ENCODE measurements around the gene DDRGK1.
A peak's percentile ranks its signal among the peaks of the same experiment; 100 is the strongest.
"Not testable (repeated sequence)": the region's sequence is repeated elsewhere in the genome, so short reads cannot be mapped to it uniquely, and the experiment has no call there.

Gene DDRGK1

DNA sequence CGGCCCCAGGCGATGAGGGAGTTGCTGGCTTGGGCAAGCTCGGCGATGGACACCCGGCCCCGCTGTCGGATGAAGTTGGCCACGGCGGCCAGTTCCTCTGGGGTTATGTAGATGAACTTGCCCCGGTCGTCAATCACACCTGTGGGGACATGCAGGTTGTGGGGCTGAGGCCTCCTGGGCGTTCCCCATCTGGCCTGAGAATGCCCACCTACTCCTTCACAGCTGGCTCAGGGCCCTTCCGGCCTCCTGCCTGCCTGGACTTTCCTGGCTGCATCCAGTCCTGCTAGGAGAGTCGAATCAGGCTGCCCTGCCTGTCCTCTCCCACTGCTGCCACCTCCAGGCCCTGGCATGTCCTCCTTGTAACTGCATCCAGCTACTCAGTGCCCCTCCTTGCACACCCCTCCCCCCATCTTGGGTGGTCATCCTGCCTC is 13.8 kb downstream of the DDRGK1 start:
- H3K36me3 Mint-ChIP-seq (ENCODE audit: low read depth), result peaks cover 28% of the 10 kb centered on the region
- H3K27ac Mint-ChIP-seq, result no peak overlapping the region
- H3K4me1 Mint-ChIP-seq, result peaks cover 6% of the 10 kb centered on the region
- H3K27me3 Mint-ChIP-seq, result no peaks in the 10 kb centered on the region
- DNase-seq (no peak), ATAC-seq (no peak)
- H3K9me3 Mint-ChIP-seq, result no peaks in the 10 kb centered on the region
- H3K4me3 Mint-ChIP-seq, result no peak overlapping the region

DNA sequence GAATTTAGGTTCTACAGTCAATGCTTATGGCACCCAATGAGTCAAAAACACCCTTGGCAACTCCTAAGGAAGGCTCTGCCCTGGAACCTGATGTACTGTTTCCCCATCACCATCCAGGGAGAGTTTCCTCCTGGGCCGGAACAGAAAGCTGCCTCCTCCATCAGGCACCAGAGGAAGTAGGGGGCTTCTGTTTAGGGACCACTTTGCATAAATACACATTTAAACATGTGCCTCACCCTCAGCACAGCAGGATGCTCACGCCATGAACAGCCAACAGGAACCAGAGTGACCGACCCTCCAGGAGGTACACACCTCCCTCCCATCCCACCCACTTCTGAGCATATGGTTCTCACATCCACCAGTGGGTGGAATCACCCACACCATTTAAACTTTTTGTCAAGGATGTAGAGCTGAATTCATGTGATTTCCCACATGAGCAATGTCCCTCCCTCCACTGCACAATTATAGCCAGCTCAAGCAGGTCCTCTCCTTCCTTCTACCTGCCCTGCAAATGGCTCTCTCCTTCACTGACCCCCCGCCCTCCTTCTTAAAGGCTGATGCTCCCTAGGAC is 14.8 kb downstream of the DDRGK1 start:
- no peak for DNase-seq
- H3K36me3 Mint-ChIP-seq (ENCODE audit: low read depth), result peaks cover 24% of the 10 kb centered on the region
- H3K4me3 Mint-ChIP-seq, result no peak overlapping the region
- H3K9me3 Mint-ChIP-seq, result no peaks in the 10 kb centered on the region
- H3K27ac Mint-ChIP-seq, result peak overlapping the region; percentile 20
- no peak for ATAC-seq
- H3K27me3 Mint-ChIP-seq, result no peaks in the 10 kb centered on the region
- H3K4me1 Mint-ChIP-seq, result no peaks in the 10 kb centered on the region

DNA sequence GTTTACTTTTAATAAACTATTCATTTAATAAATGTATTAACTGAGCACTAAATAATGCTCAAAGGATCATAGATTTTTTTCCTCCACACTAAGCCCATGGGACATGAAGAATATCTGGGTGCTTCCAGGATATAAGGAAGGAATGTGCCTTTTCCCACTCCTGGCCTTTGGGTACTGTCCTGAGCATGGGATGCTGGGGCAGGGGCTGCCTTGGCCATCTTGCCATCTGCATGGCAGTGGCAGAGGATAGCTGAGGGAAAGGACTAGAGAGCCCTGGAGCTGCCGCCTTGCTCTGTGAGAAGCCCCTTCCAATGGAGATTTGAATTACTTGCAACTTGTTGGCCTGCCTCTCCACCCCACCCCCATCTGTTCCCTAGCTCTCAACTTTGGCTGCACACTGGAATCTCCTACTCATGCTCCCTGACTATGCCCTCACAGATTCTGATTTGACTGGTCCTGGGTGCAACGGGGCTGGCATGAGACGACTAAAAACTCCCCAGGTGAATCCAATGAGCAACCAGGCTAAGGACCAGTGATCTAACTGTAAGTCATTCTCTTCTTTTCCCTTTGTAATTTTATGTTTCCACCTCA is 15.6 kb downstream of the DDRGK1 start:
- Mint-ChIP-seq H3K4me3 (no peak overlapping the region), H3K27ac (no peak overlapping the region)

DNA sequence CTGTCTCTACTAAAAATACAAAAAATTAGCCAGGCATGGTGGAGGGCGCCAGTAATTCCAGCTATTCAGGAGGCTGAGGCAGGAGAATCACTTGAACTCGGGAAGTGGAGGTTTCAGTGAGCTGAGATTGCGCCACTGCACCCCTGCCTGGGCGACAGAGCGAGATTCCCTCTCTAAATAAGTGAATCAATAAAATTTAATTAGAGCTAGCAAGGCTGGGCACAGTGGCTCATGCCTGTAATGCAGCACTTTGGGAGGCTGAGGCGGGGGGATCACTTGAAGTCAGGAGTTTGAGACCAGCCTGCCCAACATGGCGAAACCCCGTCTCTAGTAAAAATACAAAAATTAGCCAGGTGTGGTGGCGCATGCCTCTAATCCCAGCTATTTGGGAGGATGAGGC is 16.6 kb downstream of the DDRGK1 start:
- H3K27me3 Mint-ChIP-seq, H3K27ac Mint-ChIP-seq, ATAC-seq, DNase-seq, H3K9me3 Mint-ChIP-seq, H3K4me1 Mint-ChIP-seq, H3K4me3 Mint-ChIP-seq: not testable (repeated sequence)
- H3K36me3 Mint-ChIP-seq (ENCODE audit: low read depth), result peaks cover 20% of the 10 kb centered on the region

More for the DNA sequence above, 15.6 kb downstream of the DDRGK1 start:
- DNase-seq, result no peak
- H3K9me3 Mint-ChIP-seq, result no peaks in the 10 kb centered on the region
- peaks cover 22% of the 10 kb centered on the region for H3K36me3 Mint-ChIP-seq (ENCODE audit: low read depth)
- H3K4me1 Mint-ChIP-seq, result no peaks in the 10 kb centered on the region
- no peaks in the 10 kb centered on the region for H3K27me3 Mint-ChIP-seq
- no peak for ATAC-seq

DNA sequence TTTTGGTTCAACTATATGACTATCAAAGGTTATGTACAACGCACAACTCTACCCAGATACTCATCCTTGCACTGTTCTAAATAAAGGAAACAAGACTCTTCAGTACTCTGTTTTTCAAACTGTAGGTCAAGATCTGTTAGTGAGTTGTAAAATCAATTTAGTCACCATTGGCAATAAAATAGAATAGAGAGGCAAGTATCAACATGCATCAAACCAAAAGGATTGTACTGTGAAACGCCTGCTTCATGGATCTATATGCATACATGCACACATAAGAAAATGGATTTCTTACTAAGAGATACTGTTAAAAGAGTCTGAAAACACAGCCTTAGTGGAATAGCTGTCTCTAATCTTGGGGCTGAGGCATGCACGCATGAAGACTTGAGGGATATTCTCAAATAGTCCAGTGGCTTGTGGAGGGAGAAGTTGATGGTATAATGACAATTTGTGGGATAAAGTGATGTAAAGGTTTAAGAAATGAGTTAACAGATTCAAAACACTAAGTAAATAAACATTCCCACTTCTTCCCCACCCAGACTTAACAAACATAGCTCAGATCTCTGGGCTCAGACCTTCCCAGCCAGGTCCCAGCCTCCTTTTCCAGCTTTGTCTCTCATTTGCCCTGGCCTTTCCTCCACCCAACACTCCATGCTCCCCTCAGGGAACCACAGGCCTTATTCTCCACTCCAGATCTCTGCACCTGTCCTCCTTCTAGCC is 20.4 kb downstream of the DDRGK1 start:
- DNase-seq (no peak), ATAC-seq (no peak)
- no peaks in the 10 kb centered on the region for H3K4me1 Mint-ChIP-seq
- H3K9me3 Mint-ChIP-seq, result no peaks in the 10 kb centered on the region
- no peaks in the 10 kb centered on the region for H3K27me3 Mint-ChIP-seq
- H3K27ac Mint-ChIP-seq, result no peak overlapping the region
- H3K36me3 Mint-ChIP-seq (ENCODE audit: low read depth), result no peaks in the 10 kb centered on the region
- H3K4me3 Mint-ChIP-seq, result no peak overlapping the region

DNA sequence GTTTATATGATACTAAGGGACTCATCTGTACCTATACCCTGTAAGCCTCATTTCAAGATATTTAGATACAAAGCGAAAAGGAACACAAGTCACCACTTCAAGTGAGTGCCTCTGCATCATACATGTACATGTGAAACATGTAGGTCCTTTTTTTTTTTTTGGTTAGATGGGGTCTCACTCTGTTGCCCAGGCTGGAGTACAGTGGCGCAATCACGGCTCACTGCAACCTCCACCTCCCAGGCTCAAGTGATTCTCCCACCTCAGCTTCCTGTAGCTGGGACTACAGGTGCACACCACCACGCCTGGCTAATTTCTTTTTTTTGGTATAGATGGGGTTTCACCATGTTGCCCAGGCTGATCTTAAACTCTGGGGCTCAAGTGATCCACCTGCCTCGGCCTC is 22.1 kb downstream of the DDRGK1 start:
- H3K36me3 Mint-ChIP-seq (ENCODE audit: low read depth); H3K4me3 Mint-ChIP-seq; H3K27me3 Mint-ChIP-seq; ATAC-seq; DNase-seq; H3K9me3 Mint-ChIP-seq; H3K4me1 Mint-ChIP-seq; H3K27ac Mint-ChIP-seq: not testable (repeated sequence)

DNA sequence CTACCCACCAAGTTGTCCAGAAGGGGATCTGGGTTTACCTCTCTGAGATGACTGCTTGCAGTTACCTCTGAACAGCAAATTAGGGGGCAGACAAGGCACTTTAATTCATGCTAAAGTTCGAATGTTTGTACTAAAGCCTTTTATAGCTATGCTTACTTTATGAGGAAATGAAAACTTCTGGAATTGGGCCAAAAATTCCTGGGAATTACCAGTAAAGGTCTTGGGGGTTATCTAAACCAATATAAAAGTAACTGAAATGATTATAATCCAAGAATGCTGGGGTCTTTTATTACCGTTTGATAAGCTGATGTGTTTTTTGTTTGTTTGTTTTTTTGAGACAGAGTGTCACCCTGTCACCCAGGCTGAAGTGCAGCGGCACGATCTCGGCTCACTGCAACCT is 23.2 kb downstream of the DDRGK1 start:
- no peaks in the 10 kb centered on the region for H3K9me3 Mint-ChIP-seq
- no peaks in the 10 kb centered on the region for H3K36me3 Mint-ChIP-seq (ENCODE audit: low read depth)
- DNase-seq (no peak), ATAC-seq (no peak)
- no peak overlapping the region for H3K4me3 Mint-ChIP-seq
- H3K27me3 Mint-ChIP-seq, result no peaks in the 10 kb centered on the region
- H3K27ac Mint-ChIP-seq, result no peak overlapping the region
- H3K4me1 Mint-ChIP-seq, result no peaks in the 10 kb centered on the region

DNA sequence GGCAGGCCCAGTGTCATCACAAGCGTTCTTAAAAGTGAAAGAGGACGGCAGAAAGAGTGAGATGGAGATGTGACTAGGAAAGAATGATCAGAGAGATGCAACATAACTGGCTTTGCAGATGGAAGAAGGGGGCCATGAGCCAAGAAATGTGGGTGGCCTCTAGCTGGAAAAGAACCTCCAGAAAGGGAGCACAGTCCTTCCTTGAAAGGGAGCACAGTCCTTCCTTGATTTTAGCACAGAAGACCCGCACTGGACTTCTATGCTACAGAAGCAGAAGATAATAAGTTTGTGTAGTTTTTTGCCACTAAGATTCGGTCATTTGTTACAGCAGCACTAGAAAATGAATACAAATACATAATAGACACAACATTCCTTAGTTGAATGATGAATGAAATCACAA is 24.2 kb downstream of the DDRGK1 start:
- Mint-ChIP-seq H3K9me3 (no peaks in the 10 kb centered on the region), H3K4me3 (no peak overlapping the region), H3K27me3 (peaks cover 3% of the 10 kb centered on the region), H3K36me3 (ENCODE audit: low read depth) (no peaks in the 10 kb centered on the region), H3K4me1 (no peaks in the 10 kb centered on the region), H3K27ac (no peak overlapping the region)
- ATAC-seq (no peak), DNase-seq (no peak)

DNA sequence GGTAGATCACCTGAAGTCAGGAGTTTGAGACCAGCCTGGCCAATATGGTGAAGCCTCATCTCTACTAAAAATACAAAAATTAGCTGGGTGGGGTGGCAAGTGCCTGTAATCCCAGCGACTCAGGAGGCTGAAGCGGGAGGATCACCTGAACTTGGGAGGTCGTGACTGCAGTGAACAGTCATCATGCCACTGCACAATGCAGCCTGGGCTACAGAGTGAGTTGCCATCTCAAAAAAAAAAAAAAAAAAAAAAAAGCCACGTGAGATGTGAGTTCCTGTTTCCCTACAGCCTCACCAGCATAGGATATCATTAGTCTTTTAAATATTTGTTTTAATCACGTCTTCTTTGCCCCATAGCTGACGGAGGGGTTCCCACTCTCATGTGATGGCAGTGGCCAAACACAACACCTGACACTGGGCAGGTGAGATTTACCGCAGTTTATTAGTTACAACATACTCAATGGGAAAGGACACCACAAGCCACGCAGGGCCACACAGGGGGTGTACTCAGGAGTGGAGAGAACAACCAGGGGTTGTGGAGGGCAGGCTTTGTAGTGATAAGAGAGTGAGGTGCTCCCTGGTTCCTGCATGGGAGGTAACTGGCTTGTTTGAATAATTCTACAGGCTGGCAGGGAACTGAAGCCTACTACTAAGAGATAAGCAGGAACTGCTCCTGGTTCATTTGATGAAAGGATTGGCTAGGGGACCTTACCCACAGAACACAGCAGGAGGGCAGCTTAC is 26.6 kb downstream of the DDRGK1 start:
- Mint-ChIP-seq H3K36me3 (ENCODE audit: low read depth) (no peaks in the 10 kb centered on the region), H3K27me3 (peaks cover 14% of the 10 kb centered on the region), H3K4me3 (no peak overlapping the region), H3K27ac (no peak overlapping the region), H3K9me3 (no peaks in the 10 kb centered on the region), H3K4me1 (peaks cover 7% of the 10 kb centered on the region)
- DNase-seq (no peak), ATAC-seq (no peak)

DNA sequence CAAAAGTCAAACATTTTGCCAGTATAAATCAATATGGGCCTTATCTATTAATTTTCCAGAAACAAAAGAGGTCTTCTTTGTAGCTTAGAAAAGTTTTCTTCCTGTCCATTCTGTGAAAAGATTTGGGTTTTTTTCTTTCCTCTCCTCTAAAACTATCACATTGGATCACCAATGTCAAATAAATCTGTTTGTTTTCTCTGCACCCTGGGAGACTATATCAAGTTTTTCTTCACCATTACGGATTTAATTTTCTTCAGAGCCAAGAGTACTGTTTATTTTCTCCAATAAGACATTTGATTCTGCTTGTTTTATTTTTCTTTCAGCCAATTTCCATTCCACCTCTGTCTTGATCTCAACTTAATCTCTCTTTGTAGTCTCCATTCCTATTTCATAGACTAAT is 29.2 kb downstream of the DDRGK1 start:
- Mint-ChIP-seq H3K27me3 (peaks cover 18% of the 10 kb centered on the region), H3K36me3 (ENCODE audit: low read depth) (no peaks in the 10 kb centered on the region), H3K9me3 (no peaks in the 10 kb centered on the region), H3K4me1 (peaks cover 13% of the 10 kb centered on the region), H3K4me3 (no peak overlapping the region), H3K27ac (no peak overlapping the region)
- ATAC-seq, result no peak
- DNase-seq, result no peak

DNA sequence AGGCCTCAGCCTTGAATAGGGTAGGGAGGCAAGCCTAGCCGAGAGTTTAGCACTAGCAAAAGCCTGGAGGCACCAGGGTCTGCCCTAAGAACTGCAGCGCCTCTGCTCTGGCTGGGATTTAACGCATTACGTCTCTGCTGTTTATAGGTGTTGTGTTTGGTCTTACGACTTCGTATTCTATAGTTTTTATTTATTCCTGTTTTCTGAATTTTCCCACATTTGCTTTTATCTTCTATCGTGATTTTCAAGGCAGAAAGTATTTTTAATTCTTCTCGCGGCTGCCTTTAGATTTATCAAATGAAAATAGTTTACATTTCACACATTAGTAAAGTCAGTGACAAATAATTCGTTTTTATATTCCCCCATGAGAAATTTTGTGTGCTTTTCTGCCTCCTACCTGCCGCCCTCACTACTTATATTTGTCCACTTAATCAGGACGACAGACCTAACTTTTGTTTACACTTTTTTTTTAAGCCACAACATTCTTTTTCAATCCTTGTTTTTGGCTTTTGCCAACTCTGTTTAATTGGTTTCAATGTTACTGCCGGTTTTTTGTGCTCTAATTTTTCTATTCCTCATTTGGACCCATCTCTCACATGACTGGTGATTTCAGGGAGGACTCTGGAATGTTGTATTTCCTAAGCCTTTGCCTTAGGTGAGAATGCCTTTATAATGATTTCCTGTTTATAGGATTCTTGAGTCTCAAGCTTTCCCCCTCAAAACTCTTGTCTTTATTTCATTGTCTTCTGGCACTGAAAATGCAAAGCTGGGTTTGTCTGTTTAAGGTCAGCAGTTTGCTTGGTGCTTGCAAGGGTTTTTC is 29.8 kb downstream of the DDRGK1 start:
- H3K36me3 Mint-ChIP-seq (ENCODE audit: low read depth), result no peaks in the 10 kb centered on the region
- DNase-seq (no peak), ATAC-seq (no peak)
- no peak overlapping the region for H3K27ac Mint-ChIP-seq
- H3K4me1 Mint-ChIP-seq, result peaks cover 13% of the 10 kb centered on the region
- H3K27me3 Mint-ChIP-seq, result peaks cover 21% of the 10 kb centered on the region
- H3K9me3 Mint-ChIP-seq, result no peaks in the 10 kb centered on the region
- H3K4me3 Mint-ChIP-seq, result peak overlapping the region; percentile 77

DNA sequence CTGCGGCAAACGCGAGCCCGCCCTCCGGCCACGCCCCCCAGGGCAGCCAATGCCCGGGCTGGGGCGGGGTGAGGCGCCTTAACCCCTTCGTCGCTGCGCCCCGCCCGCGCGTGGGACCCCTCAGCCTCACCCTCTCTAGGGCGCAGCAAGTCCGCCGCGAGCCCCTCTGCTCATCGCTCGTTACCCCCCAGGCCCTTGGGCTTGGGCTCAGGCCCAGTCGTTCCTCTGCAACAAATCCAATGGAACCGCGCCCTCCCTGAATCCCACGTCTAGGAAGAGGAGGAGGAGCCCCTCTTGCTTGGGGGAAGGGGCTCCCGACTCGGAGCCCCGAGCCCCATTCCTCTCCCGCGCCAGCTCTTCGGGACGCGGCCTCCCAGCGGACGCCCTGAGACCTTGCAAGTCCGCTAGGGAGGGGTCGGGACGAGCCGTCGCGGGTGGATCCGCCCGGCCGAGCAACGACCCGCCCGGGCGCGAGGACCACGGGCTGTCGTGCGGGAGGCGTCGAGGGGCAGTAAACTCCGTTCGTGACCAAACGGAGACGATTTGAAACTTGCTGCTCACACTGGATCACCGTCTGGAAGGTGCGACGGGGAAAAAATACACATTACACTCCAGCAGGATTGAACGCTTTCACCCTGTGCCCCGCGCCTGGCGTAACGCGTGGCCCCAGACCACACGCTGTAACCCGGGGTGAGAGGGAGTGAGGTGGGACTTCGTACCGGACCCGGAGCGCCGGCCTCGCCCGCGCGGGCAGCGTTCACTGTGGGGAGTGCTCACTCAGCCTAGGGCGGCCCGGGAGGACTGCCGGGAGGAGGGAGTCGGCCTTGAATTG is 30.7 kb downstream of the DDRGK1 start:
- Mint-ChIP-seq H3K4me3 (peak overlapping the region; percentile 77), H3K9me3 (no peaks in the 10 kb centered on the region), H3K27me3 (peaks cover 21% of the 10 kb centered on the region), H3K36me3 (ENCODE audit: low read depth) (no peaks in the 10 kb centered on the region), H3K27ac (no peak overlapping the region), H3K4me1 (peaks cover 13% of the 10 kb centered on the region)
- DNase-seq (peak; percentile 94), ATAC-seq (peak; percentile 93)

DNA sequence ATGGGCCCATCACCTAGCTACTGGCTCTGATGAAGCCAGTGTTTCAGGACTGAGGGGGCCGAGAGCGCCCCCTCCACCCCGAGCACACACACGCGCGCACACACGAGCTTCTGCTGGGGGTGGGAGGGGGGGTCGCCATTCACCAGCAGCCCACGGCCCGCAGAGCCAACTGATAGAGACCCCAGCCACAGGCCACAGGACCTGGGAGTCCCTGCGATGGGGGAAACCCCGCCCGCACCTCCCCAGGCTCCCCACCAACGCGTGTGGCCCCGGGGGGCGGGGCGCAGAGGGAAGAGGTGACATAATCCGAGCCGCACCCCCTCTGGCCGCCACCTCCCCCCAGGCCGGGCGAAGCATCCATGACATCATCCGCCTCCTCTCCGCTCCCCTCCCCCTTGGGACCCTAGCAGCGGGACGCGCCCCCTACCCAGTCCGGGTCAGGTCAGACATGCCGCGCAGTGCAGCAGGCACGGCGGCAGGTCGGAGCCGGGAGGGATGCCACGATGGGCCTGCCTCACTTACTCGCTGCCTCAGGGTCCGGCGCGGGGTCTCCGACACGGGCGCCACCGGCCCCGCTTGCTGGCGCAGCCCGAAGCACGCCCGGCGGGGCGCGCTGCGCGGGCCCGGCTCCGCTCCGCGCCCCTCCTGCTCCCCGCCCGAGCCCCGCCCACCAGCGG is 31.4 kb downstream of the DDRGK1 start, which contains the start of gene LZTS3:
TSS of gene LZTS3 (minus strand) at position 617 of the 677 bp plus-strand sequence. CDS start 6,386 bp downstream, outside the sequence.
- DNase-seq (peak; percentile 80), ATAC-seq (peak; percentile 75)
- H3K9me3 Mint-ChIP-seq, result no peaks in the 10 kb centered on the region
- H3K27me3 Mint-ChIP-seq, result peaks cover 21% of the 10 kb centered on the region
- H3K4me3 Mint-ChIP-seq, result peak within 1 kb of the TSS; percentile 77
- H3K4me1 Mint-ChIP-seq, result peaks cover 15% of the 10 kb centered on the region
- H3K27ac Mint-ChIP-seq, result peak within 1 kb of the TSS; percentile 65
- H3K36me3 Mint-ChIP-seq (ENCODE audit: low read depth), result no peaks in the 10 kb centered on the region
